Hepatocyte (in vitro differentiated cells): ENCODE results near the gene RGS8. TPM values are rescaled to one million over a fixed set of nuclear protein-coding genes. Genes with fewer than 3 reads are reported as not detected.

ENCODE experiments used
- DNase-seq: peaks from one replicate; pipeline ENCODE4 v3.0.0-alpha.2; 2016; ENCODE audit warnings: low spot score
- H2AFZ ChIP-seq: fragments of 200-600 bp; sonication (generic); 2 replicates; pipeline ENCODE4 v1.6.0; 2016; ENCODE audit warnings: antibody characterized with exemption, mild to moderate bottlenecking
- H3K27ac ChIP-seq: fragments of 200-600 bp; sonication (generic); 2 replicates; pipeline ENCODE4 v1.5.1; 2016; ENCODE audit warnings: mild to moderate bottlenecking
- H3K27me3 ChIP-seq: fragments of 200-600 bp; sonication (generic); 2 replicates; pipeline ENCODE4 v1.6.1; 2016
- H3K36me3 ChIP-seq: fragments of 200-600 bp; sonication (generic); replicated peaks from 2 replicates; pipeline ENCODE4 v1.5.1; 2016; ENCODE audit warnings: low read depth; ENCODE audit not compliant: insufficient read depth
- H3K4me1 ChIP-seq: fragments of 200-600 bp; sonication (generic); 2 replicates; pipeline ENCODE4 v1.5.1; 2016; ENCODE audit warnings: mild to moderate bottlenecking, moderate library complexity; ENCODE audit not compliant: insufficient read depth
- H3K4me2 ChIP-seq: fragments of 200-600 bp; sonication (generic); 2 replicates; pipeline ENCODE4 v1.6.0; 2016
- H3K4me3 ChIP-seq: fragments of 200-600 bp; sonication (generic); 2 replicates; pipeline ENCODE4 v1.5.1; 2016; ENCODE audit warnings: mild to moderate bottlenecking
- H3K79me2 ChIP-seq: fragments of 200-600 bp; sonication (generic); 2 replicates; pipeline ENCODE4 v1.6.0; 2017; ENCODE audit warnings: mild to moderate bottlenecking
- H3K9me2 ChIP-seq: fragments of 200-600 bp; sonication (generic); replicated peaks from 2 replicates; pipeline ENCODE4 v1.6.0; 2017; ENCODE audit warnings: mild to moderate bottlenecking; ENCODE audit not compliant: insufficient read depth
- H3K9me3 ChIP-seq: fragments of 200-600 bp; sonication (generic); 2 replicates; pipeline ENCODE4 v1.5.1; 2016; ENCODE audit warnings: low read depth, mild to moderate bottlenecking
- H4K20me1 ChIP-seq: fragments of 200-600 bp; sonication (generic); 2 replicates; pipeline ENCODE4 v1.6.0; 2016; ENCODE audit warnings: mild to moderate bottlenecking; ENCODE audit not compliant: insufficient read depth, poor library complexity, severe bottlenecking
- EZH2 ChIP-seq: fragments of 200-600 bp; sonication (generic); IDR thresholded peaks from 2 replicates; pipeline ENCODE4 v1.6.1; 2016; ENCODE audit warnings: antibody characterized with exemption, mild to moderate bottlenecking, borderline replicate concordance
- EZH2phosphoT487 ChIP-seq: fragments of 200-600 bp; sonication (generic); IDR thresholded peaks from one replicate; pipeline ENCODE4 v1.6.1; 2018; ENCODE audit warnings: antibody characterized with exemption, mild to moderate bottlenecking, low read depth, moderate library complexity; ENCODE audit not compliant: unreplicated experiment, severe bottlenecking
- WGBS: methylation state at CpG from one replicate; pipeline ENCODE4 v1.1.6; 2016; ENCODE audit warnings: low lambda C conversion rate; ENCODE audit errors: missing lambda C conversion rate; 5-methylcytosine and 5-hydroxymethylcytosine counted together
- polyA plus RNA-seq: library from polyadenylated mRNA; unstranded; fragments of >200 nt; fragmentation: Nextera tagmentation; extraction: Ambion mirVana; gene quantifications from 2 replicates; pipeline ENCODE4 v1.2.1, GENCODE V29; 2016
- total RNA-seq: library from RNA; depleted of rRNA; stranded (reverse); fragments of >200 nt; gene quantifications from 2 replicates; pipeline ENCODE4 v1.2.3, GENCODE V29; 2014
- TF ChIP-seq, protein P1 (sequence below): fragments of 200-600 bp; sonication (generic); IDR thresholded peaks from 2 replicates; pipeline ENCODE4 v1.5.1; 2016; ENCODE audit warnings: antibody characterized with exemption, mild to moderate bottlenecking; ENCODE audit not compliant: poor library complexity

Gene RGS8
- total and polyA plus RNA-seq, 2 experiments from 2014 or later, result not detected

DNA sequence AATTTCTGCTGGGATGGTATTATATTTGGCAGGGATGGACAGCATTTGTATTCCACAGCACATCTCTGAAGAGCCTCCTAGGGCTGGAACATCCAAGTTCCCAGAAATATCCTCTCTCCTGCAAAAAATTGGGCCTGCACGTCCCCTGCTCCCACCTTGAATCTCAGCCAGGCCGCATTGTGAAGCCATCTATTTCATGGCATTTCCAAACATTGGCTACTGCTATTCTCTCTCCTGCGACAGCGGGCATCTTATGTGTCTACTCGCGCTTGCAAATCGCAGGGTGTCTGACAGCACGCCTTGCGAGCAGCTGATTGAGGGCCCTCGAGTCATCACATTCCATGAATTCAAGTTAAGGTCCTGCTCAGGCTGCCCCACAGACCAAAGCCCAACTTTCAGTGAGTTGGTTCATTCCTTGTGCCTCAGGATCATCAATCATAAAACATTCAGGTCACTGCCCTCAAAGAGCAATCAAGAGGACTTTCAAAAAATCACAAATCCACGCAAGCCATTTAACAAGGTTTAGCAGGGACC, 15.8 kb downstream of the RGS8 start:
- Histone ChIP-seq H3K27ac (no peak overlapping the region), H3K36me3 (no peaks in the 10 kb centered on the region), H3K9me3 (no peaks in the 10 kb centered on the region), H3K4me1 (no peaks in the 10 kb centered on the region), H3K9me2 (no peaks in the 10 kb centered on the region), H3K27me3 (no peaks in the 10 kb centered on the region), H3K4me3 (no peak overlapping the region), H4K20me1 (no peaks in the 10 kb centered on the region), H3K4me2 (no peak overlapping the region), H2AFZ (no peak overlapping the region), H3K79me2 (no peaks in the 10 kb centered on the region)
- TF ChIP-seq EZH2phosphoT487 (no peak), EZH2 (no peak)
- TF ChIP-seq, protein P1, sequence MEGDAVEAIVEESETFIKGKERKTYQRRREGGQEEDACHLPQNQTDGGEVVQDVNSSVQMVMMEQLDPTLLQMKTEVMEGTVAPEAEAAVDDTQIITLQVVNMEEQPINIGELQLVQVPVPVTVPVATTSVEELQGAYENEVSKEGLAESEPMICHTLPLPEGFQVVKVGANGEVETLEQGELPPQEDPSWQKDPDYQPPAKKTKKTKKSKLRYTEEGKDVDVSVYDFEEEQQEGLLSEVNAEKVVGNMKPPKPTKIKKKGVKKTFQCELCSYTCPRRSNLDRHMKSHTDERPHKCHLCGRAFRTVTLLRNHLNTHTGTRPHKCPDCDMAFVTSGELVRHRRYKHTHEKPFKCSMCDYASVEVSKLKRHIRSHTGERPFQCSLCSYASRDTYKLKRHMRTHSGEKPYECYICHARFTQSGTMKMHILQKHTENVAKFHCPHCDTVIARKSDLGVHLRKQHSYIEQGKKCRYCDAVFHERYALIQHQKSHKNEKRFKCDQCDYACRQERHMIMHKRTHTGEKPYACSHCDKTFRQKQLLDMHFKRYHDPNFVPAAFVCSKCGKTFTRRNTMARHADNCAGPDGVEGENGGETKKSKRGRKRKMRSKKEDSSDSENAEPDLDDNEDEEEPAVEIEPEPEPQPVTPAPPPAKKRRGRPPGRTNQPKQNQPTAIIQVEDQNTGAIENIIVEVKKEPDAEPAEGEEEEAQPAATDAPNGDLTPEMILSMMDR, result no peak
- DNase-seq, result no peak
- WGBS, result 91% methylated on average over 11 of the region's 11 CpGs

DNA sequence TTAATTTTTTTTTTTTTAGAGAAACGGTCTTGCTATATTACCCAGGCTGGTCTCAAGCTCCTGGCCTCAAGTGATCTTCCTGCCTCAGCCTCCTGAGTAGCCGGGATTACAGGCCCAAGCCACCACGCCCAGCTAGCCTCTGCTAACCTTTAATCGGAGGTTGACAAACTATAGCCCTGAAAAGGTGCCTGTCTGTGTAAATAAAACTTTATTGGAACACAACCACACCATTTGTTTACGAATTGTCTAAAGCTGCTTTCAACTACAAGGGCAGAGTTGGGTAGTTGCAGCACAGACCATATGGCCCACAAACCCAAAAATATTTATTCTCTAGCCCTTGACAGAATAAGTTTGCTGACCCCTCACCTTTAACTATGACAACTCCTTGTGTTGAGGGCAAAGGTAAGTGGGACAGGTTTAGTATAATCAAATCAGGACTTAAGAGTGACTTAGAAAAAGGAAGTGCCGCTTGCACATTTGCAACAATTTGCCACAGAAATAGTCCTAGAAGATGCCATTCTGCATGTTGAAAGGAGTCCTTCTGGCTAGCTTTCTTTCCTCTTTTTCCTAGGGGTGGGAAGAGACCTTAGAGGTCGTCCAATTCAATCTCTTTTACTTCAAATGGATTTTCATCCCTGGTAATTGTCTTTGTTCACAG, 16.4 kb downstream of the RGS8 start:
- Histone ChIP-seq H3K4me3 (no peak overlapping the region), H3K36me3 (no peaks in the 10 kb centered on the region), H4K20me1 (no peaks in the 10 kb centered on the region), H3K9me3 (no peaks in the 10 kb centered on the region), H3K27me3 (no peaks in the 10 kb centered on the region), H3K79me2 (no peaks in the 10 kb centered on the region), H3K4me1 (no peaks in the 10 kb centered on the region), H3K9me2 (no peaks in the 10 kb centered on the region), H3K27ac (no peak overlapping the region), H3K4me2 (no peak overlapping the region), H2AFZ (no peak overlapping the region)
- 88% methylated on average over 7 of the region's 7 CpGs for WGBS
- TF ChIP-seq EZH2phosphoT487 (no peak), EZH2 (no peak)
- TF ChIP-seq, protein P1, result no peak
- DNase-seq, result no peak

DNA sequence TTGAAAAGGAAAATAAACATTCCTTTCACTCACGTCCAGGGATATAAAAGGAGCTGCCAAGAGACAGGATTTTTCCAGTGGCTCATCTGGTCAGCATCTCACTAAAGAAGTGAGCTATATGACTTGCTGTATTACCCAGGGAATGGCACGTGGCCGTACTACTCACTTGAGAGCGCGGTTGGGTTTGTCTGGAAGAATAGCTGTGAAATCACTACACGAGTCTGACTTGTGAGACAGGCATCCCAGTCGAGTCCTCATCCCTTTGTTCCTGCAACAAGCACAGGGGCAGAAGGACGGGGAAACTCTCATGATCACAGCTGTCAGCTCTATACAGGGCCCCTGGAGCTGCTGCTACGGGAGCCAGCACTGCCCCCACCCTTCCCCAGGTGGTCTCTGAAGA, 17.7 kb downstream of the RGS8 start:
- no peak overlapping the region for H2AFZ ChIP-seq
- no peak overlapping the region for H3K27ac ChIP-seq
- TF ChIP-seq, protein P1, result no peak
- TF ChIP-seq EZH2phosphoT487 (no peak), EZH2 (no peak)
- no peaks in the 10 kb centered on the region for H4K20me1 ChIP-seq
- H3K9me3 ChIP-seq, result no peaks in the 10 kb centered on the region
- no peak for DNase-seq
- no peaks in the 10 kb centered on the region for H3K9me2 ChIP-seq
- no peak overlapping the region for H3K4me2 ChIP-seq
- no peak overlapping the region for H3K4me3 ChIP-seq
- no peaks in the 10 kb centered on the region for H3K4me1 ChIP-seq
- H3K36me3 ChIP-seq, result no peaks in the 10 kb centered on the region
- no peaks in the 10 kb centered on the region for H3K27me3 ChIP-seq
- WGBS, result 46% methylated on average over 9 of the region's 9 CpGs
- H3K79me2 ChIP-seq, result no peaks in the 10 kb centered on the region
